Glomerular visceral epithelial cell (primary cell): ENCODE measurements around the gene LMTK2.

Experiments
- DNase-seq: peaks from one replicate; pipeline ENCODE4 v3.0.0-alpha.2; 2016; ENCODE audit errors: extremely low spot score

Gene LMTK2

DNA sequence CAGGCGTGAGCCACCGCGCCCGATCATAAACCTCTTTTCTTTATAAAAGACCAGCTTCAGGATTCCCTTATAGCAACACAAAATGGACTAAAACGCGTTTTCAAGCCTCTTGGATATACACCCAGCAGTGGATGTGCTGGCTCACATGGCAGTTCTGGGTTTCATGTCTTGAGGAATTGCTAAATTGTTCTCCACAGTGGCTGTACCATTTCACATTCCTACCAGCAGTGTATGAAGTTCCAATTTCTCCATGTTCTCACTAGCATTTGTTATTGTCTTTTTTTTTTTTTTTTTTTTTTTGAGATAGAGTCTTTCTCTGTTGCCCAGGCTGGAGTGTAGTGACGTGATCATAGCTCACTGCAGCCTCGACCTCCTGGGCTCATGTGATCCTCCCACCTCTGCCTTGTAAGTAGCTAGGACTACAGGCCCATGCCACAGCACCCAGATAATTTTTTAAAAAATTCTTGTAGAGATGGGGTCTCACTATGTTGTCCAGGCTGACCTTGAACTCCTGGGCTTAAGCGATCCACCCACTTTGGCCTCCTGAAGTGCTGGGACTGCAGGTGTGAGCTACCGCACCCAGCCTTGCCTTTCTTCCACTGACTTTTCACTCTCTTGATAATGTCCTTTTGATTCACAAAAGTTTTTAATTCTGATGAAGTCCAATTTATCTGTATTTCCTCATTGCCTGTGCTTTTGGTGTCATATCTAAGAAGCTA, 127.9 kb downstream of the LMTK2 start:
- DNase-seq = no peak

DNA sequence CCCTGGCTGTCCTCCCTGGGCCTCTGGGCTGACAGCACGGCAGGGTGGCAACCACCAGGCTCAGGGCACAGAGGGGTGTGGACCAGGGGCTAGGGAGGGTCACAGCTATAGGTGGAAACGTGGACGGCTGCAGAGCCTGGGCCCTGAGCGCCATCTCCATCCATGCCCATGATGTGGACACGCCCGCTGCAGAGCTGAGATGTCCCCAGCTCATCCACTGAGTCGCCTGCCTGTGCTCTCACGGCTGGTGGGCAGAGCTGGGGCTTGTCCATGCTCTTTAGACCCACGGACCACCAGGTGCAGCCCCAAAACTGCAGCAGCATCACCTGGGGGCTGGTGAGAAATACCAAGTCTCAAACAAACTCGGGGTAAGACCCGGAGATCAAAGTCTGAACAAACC, 129.2 kb downstream of the LMTK2 start:
- no peak for DNase-seq

DNA sequence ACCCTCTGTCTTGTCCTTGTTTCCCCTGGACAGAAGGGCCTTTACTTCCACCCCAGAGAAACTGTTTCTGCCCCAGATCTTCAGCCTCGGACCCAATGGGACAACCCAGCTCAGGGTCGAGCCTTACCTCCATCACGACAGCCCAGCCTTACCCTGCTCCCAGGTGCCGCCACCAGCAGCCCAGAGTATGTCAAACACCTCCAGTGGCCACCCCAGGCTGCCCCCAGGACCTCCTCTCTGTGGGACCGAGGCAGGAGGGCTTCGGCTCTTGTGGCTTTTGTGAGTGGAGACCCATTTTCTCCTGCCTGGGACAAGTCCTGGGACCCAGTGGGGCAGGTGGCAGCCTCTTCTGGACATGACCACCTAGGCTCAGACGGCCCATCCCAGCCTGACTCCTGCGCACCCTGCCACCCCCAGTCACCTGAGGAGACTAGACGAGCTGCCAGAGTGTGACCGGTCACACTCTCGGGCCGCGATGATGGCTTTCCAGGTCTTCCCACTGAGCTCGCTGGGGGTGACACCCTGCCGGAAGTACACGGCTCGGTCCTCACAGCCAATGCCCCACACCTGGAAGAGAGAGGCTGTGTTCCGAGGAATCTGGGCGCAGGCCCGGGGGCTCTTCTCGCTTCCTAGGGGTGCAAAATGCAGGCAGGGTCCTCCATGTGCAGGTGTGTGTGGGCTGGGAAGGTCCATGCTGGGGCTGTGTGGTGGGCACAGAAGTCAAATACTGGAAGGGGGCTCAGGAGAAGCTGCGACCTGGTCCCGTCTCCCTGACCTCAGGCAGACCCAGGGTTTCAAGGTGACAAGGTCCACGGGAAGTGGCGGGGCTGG, 129.9 kb downstream of the LMTK2 start:
- no peak for DNase-seq

DNA sequence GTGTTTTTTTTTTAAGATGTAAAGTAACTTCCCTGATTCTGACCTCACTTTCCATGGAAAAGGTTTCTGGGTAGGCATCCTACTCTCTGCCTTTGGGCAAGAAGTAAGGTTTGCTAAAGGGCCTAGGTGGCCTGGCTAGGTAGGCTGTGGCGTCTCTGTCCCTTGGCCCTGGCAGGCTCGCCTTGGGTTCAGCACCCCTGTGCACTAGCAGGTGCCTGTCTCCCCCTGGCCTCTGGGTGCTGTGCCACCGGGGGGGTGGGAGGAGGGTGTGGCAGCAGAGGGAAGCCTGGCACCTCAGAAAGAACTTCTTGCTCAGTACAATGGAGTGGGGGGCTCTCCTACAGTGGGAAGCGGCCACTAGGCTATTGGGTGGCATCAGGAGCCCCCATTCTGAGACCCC, 131.4 kb downstream of the LMTK2 start:
- DNase-seq = no peak

DNA sequence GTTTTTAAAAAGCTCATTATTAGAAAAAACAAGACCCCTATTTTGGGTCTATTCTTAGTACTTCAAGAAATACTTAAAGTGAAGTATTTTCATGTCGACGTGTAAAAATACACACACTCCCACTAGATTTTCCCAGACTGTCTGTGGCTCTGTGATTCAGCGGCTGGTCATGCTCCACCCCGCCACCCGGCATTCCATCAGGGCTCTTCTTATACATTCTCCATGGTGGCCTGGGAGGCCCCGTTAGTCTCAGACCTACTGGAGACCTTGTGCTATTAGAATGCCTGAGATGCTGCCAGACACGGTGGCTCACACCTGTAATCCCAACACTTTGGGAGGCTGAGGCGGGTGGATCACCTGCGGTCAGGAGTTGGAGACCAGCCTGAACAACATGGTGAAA, 132.3 kb downstream of the LMTK2 start:
- DNase-seq = peak; percentile 74

DNA sequence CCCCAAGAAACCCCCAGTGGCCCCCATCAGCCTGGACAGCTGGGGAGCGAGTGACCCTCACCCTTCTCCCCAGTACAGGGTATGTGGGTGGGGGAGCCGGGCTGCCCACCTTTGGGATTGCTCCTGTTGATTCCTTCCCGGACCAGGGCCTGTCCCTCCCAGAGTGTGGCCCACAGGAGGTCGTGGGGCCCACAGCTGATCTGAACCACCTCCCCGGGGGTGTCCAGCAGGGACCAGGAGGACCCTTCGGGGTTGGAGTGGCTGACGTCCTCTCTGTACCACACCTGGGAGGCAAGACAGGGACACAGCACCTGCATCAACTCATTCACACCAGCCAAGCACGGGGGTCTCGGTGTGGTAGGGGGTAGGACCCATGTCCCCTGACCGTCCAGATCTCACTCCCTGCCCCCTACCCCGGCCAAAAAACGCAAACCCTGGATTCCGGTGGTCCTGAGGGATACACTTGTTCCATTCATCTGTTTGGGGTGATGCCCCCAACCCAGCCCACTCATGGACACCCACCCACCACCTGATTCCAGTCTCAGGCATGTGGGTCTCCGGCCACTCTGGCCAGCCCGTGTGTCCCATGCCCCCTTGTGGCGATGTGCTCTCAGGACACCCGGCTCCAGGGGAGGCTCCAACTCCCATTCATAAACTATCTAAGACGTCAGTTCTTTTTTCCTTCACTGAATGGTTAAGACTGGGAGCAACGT, 134.5 kb downstream of the LMTK2 start:
- peak; percentile 25 for DNase-seq

DNA sequence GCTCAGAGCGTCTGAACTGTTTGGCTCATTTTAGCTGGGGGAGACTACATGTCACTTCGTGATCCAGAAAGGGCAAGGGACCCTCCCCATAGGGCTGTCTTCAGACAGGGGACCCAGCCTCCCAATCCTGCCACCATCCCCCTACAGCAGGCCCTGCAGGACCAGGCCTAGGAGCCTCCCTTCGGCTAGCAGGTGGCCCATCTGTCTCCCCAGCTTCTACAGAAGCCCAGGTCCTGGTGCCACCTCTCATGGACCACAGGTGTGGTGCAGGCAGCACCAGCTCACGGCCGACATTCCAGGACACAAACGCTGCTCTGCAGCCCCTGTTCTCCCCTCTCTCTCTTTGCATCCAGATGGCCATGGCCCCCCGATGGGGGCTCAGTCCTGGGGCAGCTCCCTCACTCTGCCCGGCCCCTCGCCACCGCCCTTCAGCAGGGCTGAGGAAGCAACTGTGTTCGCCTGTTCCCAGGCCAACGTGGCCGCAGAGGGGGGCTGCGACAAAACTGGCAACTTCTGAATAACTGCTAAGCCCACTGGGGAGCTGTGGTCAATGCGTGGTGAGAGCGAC, 135.1 kb downstream of the LMTK2 start:
- no peak for DNase-seq

DNA sequence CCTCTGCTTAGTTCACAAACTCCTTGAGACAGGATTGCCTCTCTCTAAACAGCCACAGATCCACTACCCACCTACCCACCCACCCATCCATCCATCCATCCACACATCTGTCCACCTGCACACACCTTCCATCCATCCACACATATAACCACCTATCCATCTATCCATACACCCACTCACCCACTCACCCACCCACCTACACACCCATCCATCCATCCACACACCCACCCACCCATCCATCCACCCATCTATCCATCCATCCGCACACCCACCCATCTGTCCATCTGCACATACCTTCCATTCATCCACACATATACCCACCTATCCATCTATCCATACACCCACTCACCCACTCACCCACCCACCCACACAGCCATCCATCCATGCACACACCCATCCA, 135.7 kb downstream of the LMTK2 start:
- DNase-seq = no peak

DNA sequence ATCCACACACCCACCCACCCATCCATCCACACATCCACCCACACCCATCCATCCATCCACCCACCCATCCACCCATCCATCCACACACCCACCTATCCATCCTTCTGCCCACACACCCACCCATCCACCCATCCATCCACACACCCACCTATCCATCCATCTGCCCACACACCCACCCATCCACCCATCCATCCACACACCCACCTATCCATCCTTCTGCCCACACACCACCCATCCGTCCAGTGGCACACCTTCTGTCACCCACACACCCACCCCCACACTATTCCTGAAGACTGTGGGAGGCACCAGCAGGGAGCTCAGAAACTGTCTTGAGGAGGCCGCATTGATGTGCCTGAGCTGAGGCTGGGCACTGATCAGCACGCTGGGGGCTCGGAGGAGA, 136.3 kb downstream of the LMTK2 start:
- DNase-seq = no peak

DNA sequence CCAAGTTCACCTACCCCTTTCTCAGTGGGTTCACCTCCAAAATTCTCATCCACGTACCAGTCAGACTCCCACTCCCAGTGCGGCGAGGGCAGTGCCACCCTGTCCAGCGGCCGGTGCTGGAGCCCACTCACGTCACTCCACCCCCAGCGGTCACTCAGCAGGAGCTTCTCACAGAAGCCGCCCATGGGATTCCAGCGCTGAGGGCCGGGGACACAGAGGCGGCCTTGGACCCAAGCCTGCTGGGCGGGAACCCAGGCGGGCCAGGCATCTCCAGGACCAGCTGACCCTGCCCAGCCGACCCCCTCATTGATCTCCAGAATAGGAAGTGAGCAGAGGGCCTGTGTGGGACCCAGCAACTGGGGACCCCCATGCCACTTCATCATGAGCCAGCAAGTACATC, 138.2 kb downstream of the LMTK2 start:
- no peak for DNase-seq

DNA sequence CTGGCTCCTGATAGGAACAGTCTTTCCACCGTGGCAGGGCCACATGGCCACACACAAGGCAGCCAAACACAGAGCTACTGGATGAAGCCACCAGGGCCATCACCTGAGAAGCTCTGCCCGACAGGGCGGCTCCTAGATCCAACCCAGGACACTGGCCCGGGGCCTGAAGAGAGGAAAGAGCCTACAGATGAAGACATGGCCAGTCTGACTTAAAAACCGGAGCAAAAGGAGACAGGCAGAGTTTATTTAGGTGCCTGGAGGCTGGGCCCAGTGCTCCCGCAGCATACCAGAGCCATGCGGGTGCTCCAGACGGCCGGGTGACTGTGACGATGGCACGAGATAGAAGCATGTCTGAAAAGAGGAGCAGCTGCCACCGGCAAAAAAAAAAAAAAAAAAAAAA, 141.5 kb downstream of the LMTK2 start:
- DNase-seq = no peak

DNA sequence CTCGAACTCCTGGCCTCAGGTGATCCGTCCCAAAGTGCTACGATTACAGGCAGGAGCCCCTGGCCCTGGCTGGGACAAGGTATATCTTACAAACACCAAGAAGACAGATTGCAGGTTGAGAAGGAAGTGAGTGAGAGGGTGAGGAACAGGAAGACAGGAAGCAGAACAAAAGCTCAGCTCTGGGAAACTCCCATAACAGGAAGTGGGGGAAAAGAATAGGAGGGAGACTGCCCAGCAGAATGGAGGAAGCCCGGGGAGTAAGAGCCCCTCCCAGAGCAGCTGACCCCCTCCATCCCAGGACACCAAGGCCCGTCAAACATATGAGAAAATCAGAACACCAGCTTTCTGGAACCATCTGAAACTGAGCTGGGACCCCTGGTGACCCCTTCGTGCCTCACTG, 142.4 kb downstream of the LMTK2 start:
- DNase-seq = no peak

DNA sequence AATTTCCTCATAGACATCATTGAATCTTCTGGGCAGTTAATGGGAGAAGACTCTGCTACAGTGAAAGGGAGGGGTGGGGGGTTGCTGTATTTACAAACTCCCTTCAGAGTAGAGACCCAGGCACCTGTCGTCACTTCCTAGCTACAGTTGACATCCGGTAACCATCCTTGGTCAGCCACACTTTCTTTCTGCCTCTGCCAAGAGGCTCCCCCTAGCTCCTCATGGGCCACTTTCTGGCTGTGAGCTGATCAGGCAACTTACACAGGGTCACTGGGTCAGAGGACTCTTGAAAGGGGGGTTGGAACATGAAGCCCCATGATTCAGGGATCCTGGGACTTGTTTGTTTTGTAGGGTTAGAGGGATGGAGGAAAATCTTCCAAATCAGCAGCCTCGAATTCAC, 144.1 kb downstream of the LMTK2 start:
- no peak for DNase-seq

DNA sequence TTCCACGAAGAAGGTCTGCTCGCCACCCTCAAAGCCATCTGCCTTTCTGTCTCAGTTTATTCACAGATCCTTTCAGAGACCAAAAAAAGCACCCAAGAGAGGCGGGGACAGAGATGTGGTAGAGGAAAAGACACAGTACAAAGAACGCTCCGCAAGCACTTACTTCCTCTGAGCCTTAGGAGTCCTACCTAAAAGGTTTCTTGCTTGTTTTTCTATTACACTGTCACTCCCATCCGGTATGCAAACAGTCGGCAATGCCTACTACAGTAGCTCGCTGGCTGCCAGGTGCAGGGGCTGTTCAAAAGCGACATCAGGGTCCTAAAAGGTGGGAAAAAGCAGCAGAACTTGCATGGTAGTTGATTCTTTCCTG, 144.6 kb downstream of the LMTK2 start:
- no peak for DNase-seq

DNA sequence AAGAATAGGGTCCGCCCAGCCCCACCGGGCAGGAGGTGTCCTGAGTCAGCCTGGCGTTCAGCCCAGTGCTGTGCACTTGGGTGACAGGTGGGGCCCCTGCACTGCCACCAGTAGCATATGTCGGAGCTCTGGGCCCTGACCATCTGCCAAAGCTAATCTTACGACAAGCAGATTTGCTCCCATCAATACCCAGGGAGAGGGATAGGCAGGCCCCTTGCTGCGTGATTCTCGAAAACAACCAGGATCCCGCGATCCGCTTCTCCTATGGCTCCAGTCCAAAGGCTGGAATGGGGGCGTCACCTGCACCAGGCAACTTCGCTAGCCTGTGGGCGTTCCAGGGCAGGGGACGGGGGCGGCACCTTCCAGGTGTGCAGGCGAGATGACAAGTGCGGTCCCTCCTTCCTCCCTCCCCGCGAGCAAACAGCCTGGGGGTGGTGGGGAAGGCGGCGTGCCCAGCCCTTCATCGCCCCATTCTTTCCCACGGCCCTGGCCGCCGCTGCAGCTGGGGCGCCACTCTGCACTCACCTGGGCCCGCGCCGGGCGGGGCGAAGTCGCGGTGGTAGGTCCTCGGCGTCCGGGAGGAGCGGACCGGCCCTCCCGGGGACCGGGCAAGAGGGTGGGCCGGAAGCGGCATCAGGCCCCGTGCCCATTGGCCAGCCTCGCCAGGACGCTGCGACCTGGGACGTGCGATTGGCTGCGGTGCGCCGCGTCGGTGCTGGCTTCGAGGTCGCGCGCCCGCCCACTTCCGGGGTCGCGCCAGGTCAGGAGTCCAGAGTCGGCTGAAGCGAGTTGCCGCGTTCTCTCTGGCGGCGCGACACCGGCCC, 145.2 kb downstream of the LMTK2 start, which contains the start of gene TECPR1:
TSS of gene TECPR1 (minus strand) at position 632 of the 824 bp plus-strand sequence. CDS start 6,086 bp downstream, outside the sequence.
- peak; percentile 86 for DNase-seq

DNA sequence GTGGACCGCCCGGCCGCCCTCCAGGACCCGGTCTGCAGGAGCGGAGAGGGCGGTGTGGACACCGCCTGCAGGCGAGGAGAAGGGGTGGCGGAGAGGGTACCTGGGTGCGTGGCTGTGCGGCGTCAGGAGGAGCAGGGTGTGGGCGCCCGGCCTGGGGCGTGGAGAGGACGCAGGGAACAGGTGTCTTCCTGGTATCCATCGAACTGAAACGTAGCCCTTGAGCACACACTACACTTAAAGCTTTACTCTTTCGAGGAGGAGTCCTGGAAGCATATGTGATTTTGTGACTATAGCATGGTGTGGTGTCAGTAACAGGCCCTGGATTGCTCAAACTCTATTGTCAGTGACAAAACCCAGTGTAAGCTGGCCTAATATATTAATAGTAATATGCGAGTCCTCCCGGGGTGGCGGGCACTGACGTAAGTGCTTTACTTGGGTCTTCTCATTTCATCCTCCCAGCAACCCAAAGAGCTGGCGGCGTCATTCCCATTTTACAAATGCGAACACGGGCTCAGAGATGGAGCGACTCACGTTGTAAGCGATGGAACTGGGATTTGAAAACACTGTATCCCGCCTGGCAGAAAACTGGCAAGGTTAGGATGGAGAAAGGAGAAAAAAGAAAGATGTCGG, 145.9 kb downstream of the LMTK2 start:
- no peak for DNase-seq

DNA sequence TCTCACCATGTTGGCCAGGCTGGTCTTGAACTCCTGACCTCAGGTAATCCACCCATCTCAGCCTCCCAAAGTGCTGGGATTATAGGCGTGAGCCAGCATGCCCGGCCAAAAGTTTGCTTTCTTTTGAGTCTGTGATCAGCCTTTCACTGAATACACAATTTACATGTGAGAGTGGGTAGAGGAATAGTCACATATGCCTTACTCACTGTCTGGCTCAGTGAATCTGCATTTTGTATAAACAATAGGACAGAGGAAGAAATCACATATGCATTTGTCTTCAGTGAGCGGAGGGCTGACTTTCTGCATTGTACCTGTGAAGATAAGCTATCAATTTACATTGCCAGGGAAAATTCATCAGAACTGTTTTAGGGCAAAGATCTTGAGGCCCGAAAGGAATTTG, 147.9 kb downstream of the LMTK2 start:
- no peak for DNase-seq

DNA sequence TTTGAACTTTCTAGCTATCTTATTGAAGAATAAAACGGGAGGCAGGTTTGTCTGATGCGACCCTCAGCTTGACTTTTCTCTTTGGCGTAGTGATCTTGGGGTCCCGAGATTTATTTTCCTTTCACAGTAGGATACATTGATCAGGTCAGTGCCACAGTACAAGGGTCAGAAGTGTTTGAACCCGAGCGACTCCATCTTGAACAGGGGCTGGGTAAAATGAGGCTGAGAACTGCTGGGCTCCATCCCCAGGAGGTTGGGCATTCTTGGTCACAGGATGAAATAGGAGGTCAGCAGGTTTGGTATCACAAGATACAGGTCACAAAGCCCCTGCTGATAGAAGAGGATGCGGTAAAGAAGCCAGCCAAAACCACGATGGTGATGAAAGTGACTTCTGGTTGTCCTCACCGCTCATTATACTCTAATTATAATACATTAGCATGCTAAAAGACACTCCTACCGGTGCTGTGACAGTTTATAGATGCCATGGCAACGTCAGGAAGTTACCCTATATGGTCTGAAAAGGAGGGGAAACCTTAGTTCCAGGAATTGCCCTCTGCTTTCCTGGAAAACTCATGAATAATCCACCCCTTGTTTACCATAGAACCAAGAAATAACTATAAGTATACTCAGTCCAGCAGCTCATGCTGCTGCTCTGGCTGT, 148.4 kb downstream of the LMTK2 start:
- no peak for DNase-seq

DNA sequence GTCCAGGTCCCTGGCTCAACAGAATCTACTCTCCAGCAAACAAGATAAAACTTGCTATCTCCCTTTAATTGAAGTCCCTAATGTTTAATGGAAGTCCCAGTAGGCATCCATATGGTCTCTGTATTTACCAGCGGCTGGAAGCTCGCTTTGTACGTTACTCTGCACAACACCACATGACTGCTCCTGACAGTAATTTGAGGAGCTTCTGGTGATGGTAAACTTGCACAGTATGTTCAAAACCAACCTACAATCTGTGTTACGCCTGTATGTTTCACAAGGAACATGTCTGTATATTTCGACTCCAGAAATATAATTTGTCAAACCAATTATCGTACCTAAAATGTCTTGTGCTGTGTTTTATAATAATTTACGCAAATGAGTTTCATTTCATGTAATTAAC, 149.8 kb downstream of the LMTK2 start:
- DNase-seq = no peak

DNA sequence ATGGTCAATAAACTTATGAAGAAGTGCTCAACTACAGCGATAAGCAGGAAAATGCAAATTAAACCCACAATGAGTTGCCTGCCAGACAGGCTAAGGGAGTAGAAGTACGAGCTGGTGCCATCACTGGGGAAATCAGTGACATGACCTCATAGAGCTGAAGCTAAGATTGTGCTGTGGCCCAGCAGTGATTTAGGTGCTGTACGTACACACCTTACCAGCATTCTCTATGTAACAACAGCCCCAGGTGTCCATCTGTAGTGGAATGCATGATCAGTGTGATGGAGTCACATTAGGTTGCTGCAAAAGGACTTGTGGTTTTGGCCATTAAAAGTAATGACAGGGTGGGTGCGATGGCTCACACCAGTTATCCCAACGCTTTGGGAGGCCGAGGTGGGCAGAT, 151.0 kb downstream of the LMTK2 start:
- DNase-seq = no peak
